ENCODE measurements around the gene RBMS1.

DNA sequence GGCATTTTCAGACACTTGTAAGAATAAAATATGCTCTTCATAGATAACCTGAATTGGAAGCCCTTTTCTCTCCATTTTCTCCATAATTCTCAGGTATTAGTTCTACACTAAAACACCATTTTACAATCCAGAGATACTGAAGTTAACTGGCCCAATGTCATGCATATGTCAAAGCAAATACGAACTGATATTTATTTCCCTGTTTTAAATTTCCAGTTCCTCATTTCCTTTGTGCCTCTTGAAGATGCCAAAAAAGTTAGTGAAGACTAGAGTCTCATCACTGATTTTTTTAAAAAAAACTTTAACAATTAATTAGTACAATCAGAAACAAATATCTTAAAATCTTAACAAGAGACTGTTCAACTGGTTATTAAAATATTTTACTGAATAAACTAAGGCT, 240.7 kb downstream of the RBMS1 start:
- TF ChIP-seq, protein P1, sequence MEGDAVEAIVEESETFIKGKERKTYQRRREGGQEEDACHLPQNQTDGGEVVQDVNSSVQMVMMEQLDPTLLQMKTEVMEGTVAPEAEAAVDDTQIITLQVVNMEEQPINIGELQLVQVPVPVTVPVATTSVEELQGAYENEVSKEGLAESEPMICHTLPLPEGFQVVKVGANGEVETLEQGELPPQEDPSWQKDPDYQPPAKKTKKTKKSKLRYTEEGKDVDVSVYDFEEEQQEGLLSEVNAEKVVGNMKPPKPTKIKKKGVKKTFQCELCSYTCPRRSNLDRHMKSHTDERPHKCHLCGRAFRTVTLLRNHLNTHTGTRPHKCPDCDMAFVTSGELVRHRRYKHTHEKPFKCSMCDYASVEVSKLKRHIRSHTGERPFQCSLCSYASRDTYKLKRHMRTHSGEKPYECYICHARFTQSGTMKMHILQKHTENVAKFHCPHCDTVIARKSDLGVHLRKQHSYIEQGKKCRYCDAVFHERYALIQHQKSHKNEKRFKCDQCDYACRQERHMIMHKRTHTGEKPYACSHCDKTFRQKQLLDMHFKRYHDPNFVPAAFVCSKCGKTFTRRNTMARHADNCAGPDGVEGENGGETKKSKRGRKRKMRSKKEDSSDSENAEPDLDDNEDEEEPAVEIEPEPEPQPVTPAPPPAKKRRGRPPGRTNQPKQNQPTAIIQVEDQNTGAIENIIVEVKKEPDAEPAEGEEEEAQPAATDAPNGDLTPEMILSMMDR (optimal IDR thresholded peaks at IDR 0.05 in 1 of 3, IDR thresholded peaks at IDR 0.05 in 1 of 3, conservative IDR thresholded peaks at IDR 0.05 in 1 of 3; ENCODE audit: extremely low read depth in 1 of 3, insufficient read depth in 2 of 3, low read length in 3 of 3), result no peak
- TF ChIP-seq EZH2 (IDR thresholded peaks at IDR 0.05; ENCODE audit: low read length), result no peak

Measured in keratinocyte (primary cell).